ENCODE results near the gene F8.
"Not testable (repeated sequence)": the region's sequence is repeated elsewhere in the genome, so short reads cannot be mapped to it uniquely, and the experiment has no call there.

F8 gene

GRCh38 chrX:154827194-154828015, 195.1 kb downstream of the F8 start:
- FAIRE-seq (peak; percentile 55), DNase-seq (ENCODE audit: insufficient read length, low spot score) (no peak)
- TF ChIP-seq CTCF (IDR thresholded peaks at IDR 0.05; ENCODE audit: insufficient read depth, missing control alignments): no peak

- not testable (repeated sequence) for DNase-seq (ENCODE audit: insufficient read length, low spot score); FAIRE-seq
Measured at GRCh38 chrX:154825586-154825985, 196.9 kb downstream of the F8 start.

- FAIRE-seq (no peak), DNase-seq (ENCODE audit: insufficient read length, low spot score) (no peak)
- TF ChIP-seq CTCF (IDR thresholded peaks at IDR 0.05; ENCODE audit: insufficient read depth, missing control alignments): no peak
Measured at GRCh38 chrX:154824638-154825037, 197.9 kb downstream of the F8 start.

DNA sequence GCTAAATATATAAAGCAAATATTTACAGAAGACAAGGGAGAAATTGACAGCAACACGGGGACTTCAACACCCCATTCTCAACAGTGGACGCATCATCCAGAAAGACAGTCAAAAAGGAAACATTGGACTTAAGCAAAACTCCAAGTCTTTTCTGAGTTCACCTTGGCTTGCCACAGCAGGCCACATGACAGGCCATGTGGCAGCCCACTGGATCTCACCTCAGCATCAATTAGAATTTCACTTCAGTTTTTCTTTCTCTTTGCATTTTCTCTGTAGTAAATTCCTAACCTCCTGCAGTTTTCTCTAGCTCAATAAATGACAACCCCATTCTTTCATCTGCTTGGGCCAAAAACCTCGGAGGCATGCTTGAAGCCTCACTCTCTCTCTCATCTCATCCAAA, 200.5 kb downstream of the F8 start:
- FAIRE-seq: peak; percentile 21
- no peak for TF ChIP-seq CTCF (IDR thresholded peaks at IDR 0.05; ENCODE audit: insufficient read depth, missing control alignments)

GRCh38 chrX:154821523-154821922, 201.0 kb downstream of the F8 start:
- no peak for TF ChIP-seq CTCF (IDR thresholded peaks at IDR 0.05; ENCODE audit: insufficient read depth, missing control alignments)
- no peak for FAIRE-seq
- DNase-seq (ENCODE audit: insufficient read length, low spot score): no peak

More for the DNA sequence above, 200.5 kb downstream of the F8 start:
- no peak for DNase-seq (ENCODE audit: insufficient read length, low spot score)

- DNase-seq (ENCODE audit: insufficient read length, low spot score) (no peak), FAIRE-seq (no peak)
Measured at GRCh38 chrX:154819771-154820341, 202.7 kb downstream of the F8 start.

More at GRCh38 chrX:154819771-154820341, 202.7 kb downstream of the F8 start:
- TF ChIP-seq CTCF (IDR thresholded peaks at IDR 0.05; ENCODE audit: insufficient read depth, missing control alignments): no peak
